ENCODE data around the gene NUP58.

Gene NUP58

GRCh38 chr13:25377244-25377962 is 76.0 kb downstream of the NUP58 start:
- Histone ChIP-seq H3K9me3 (replicated peaks in 1 of 11) (peaks cover 2 to 7% (median 5%) of the 10 kb centered on the region in 11 experiments; a peak in 16 of 22 replicates), H3K4me1 (peaks cover 0 to 6% (median 0%) of the 10 kb centered on the region in 10 experiments; a peak in 2 of 20 replicates), H3K27me3 (peaks cover 27 to 34% (median 30%) of the 10 kb centered on the region in 11 experiments), H3K9ac (no peak overlapping the region), H4K20me1 (no peaks in the 10 kb centered on the region; a peak in 1 of 22 replicates), H3K4me3 (no peak overlapping the region), H3K4me2 (no peak overlapping the region), H3K36me3 (no peaks in the 10 kb centered on the region), H3K27ac (no peak overlapping the region)
- TF ChIP-seq Cebpa-rat (IDR thresholded peaks at IDR 0.05), result no peak

- H3K9ac ChIP-seq, result no peak overlapping the region
- H3K27ac ChIP-seq, result no peak overlapping the region
- H3K36me3 ChIP-seq, result no peaks in the 10 kb centered on the region
- H3K4me2 ChIP-seq, result no peak overlapping the region
- no peaks in the 10 kb centered on the region; a peak in 1 of 22 replicates for H4K20me1 ChIP-seq
- no peak for TF ChIP-seq Cebpa-rat (IDR thresholded peaks at IDR 0.05)
- H3K4me1 ChIP-seq, result peaks cover 0 to 6% (median 0%) of the 10 kb centered on the region in 10 experiments; a peak in 2 of 20 replicates
- no peaks in the 10 kb centered on the region for H3K9me3 ChIP-seq (replicated peaks in 1 of 11)
- no peak overlapping the region for H3K4me3 ChIP-seq
- peaks cover 16 to 23% (median 19%) of the 10 kb centered on the region in 11 experiments for H3K27me3 ChIP-seq
Measured at GRCh38 chr13:25378528-25378927, 77.1 kb downstream of the NUP58 start.

- no peak overlapping the region for H3K27ac ChIP-seq
- TF ChIP-seq Cebpa-rat (IDR thresholded peaks at IDR 0.05), result no peak
Measured at GRCh38 chr13:25379011-25379410, 77.6 kb downstream of the NUP58 start.

GRCh38 chr13:25380082-25380481 is 78.7 kb downstream of the NUP58 start:
- Histone ChIP-seq H3K27ac (no peak overlapping the region), H3K9me3 (replicated peaks in 1 of 11) (no peaks in the 10 kb centered on the region), H3K27me3 (peaks cover under 1 to 7% (median 3%) of the 10 kb centered on the region in 11 experiments; a peak in 19 of 22 replicates), H3K4me1 (peaks cover 0 to 6% (median 0%) of the 10 kb centered on the region in 10 experiments; a peak in 2 of 20 replicates), H3K36me3 (no peaks in the 10 kb centered on the region), H3K4me3 (no peak overlapping the region), H3K4me2 (no peak overlapping the region), H3K9ac (no peak overlapping the region), H4K20me1 (no peaks in the 10 kb centered on the region)
- no peak for TF ChIP-seq Cebpa-rat (IDR thresholded peaks at IDR 0.05)

More at GRCh38 chr13:25379011-25379410, 77.6 kb downstream of the NUP58 start:
- Histone ChIP-seq H3K4me2 (no peak overlapping the region), H3K27me3 (peaks cover 11 to 18% (median 14%) of the 10 kb centered on the region in 11 experiments), H3K9me3 (replicated peaks in 1 of 11) (no peaks in the 10 kb centered on the region), H3K4me1 (peaks cover 0 to 6% (median 0%) of the 10 kb centered on the region in 10 experiments; a peak in 2 of 20 replicates), H3K9ac (no peak overlapping the region), H3K36me3 (no peaks in the 10 kb centered on the region), H4K20me1 (no peaks in the 10 kb centered on the region), H3K4me3 (no peak overlapping the region)

- Histone ChIP-seq H3K9ac (no peak overlapping the region), H3K9me3 (replicated peaks in 1 of 11) (no peaks in the 10 kb centered on the region), H3K4me2 (no peak overlapping the region), H3K4me1 (no peaks in the 10 kb centered on the region), H3K27ac (no peak overlapping the region), H4K20me1 (no peaks in the 10 kb centered on the region), H3K36me3 (no peaks in the 10 kb centered on the region), H3K27me3 (no peaks in the 10 kb centered on the region), H3K4me3 (no peak overlapping the region)
- TF ChIP-seq Cebpa-rat (IDR thresholded peaks at IDR 0.05), result no peak
Measured at GRCh38 chr13:25380741-25381324, 79.4 kb downstream of the NUP58 start.

- no peaks in the 10 kb centered on the region for H3K27me3 ChIP-seq
- H3K4me3 ChIP-seq, result no peak overlapping the region
- H3K4me1 ChIP-seq, result peaks cover 0 to 9% (median 0%) of the 10 kb centered on the region in 10 experiments; a peak in 5 of 20 replicates
- TF ChIP-seq Cebpa-rat (IDR thresholded peaks at IDR 0.05), result no peak
- H4K20me1 ChIP-seq, result no peaks in the 10 kb centered on the region
- no peak overlapping the region for H3K4me2 ChIP-seq
- no peak overlapping the region for H3K9ac ChIP-seq
- no peak overlapping the region for H3K27ac ChIP-seq
- H3K9me3 ChIP-seq (replicated peaks in 1 of 11), result peaks cover 0 to 15% (median 9%) of the 10 kb centered on the region in 11 experiments; a peak in 13 of 22 replicates
- H3K36me3 ChIP-seq, result no peaks in the 10 kb centered on the region
Measured at GRCh38 chr13:25384758-25385410, 83.5 kb downstream of the NUP58 start.

- Histone ChIP-seq H3K36me3 (no peaks in the 10 kb centered on the region), H3K4me1 (peaks cover 0 to 9% (median 0%) of the 10 kb centered on the region in 10 experiments; a peak in 5 of 20 replicates), H3K27me3 (no peaks in the 10 kb centered on the region), H4K20me1 (no peaks in the 10 kb centered on the region), H3K4me2 (no peak overlapping the region), H3K9me3 (replicated peaks in 1 of 11) (peaks cover 0 to 21% (median 9%) of the 10 kb centered on the region in 11 experiments; a peak in 14 of 22 replicates), H3K4me3 (no peak overlapping the region), H3K9ac (no peak overlapping the region), H3K27ac (no peak overlapping the region)
- no peak for TF ChIP-seq Cebpa-rat (IDR thresholded peaks at IDR 0.05)
Measured at GRCh38 chr13:25391932-25392331, 90.5 kb downstream of the NUP58 start.
